ENCODE data around the gene ZNF583.

The ZNF583 gene

DNA sequence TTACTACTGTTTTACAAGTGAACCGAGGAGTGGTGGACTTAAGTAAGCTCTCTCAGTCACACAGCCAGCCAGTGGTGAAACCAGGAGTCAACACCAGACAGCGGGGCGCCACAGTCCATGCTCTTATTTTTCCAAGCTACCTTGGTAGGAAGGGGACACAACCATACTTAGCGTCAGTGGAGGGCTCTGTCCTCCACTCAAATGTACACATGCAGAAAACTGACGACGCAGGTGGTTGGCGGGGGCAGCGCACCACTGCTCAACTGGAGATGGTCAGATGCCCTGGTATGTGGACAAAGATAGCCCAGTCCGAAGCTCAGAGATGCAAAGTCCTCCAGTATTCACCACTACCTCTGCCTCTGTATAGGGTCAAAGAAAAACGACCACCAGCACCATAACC lies 72.0 kb downstream of the ZNF583 start:
- DNase-seq: no peak
